Globus pallidus (tissue), 1 donor: ENCODE measurements around the gene WDR70.
"Not testable (repeated sequence)": the region's sequence is repeated elsewhere in the genome, so short reads cannot be mapped to it uniquely, and the experiment has no call there.

Experiments
- DNase-seq: peaks from one replicate; pipeline ENCODE4 v3.0.0-alpha.2; 2015; ENCODE audit warnings: low spot score

The WDR70 gene

DNA sequence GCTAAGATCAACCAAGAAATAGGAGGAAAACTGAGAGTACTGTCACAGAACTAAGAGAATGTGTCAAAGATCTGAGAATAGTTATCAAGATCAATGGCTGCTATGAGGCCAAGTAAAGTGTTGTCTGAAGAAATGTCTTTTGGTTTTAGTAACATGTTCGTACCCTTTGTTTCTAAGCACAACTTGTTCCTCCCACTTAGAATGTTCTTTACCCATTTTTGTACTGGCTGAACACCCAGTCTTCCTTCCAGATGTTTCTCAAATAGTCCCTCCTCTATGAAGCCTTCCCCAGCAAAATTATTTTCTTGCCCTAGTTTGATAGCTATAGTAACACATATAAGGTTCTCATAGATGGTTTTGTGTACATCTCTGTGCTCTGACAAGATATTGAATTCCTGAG, 191.5 kb downstream of the WDR70 start:
- no peak for DNase-seq

- DNase-seq: no peak
Measured at GRCh38 chr5:37571985-37572384, 192.9 kb downstream of the WDR70 start.

DNA sequence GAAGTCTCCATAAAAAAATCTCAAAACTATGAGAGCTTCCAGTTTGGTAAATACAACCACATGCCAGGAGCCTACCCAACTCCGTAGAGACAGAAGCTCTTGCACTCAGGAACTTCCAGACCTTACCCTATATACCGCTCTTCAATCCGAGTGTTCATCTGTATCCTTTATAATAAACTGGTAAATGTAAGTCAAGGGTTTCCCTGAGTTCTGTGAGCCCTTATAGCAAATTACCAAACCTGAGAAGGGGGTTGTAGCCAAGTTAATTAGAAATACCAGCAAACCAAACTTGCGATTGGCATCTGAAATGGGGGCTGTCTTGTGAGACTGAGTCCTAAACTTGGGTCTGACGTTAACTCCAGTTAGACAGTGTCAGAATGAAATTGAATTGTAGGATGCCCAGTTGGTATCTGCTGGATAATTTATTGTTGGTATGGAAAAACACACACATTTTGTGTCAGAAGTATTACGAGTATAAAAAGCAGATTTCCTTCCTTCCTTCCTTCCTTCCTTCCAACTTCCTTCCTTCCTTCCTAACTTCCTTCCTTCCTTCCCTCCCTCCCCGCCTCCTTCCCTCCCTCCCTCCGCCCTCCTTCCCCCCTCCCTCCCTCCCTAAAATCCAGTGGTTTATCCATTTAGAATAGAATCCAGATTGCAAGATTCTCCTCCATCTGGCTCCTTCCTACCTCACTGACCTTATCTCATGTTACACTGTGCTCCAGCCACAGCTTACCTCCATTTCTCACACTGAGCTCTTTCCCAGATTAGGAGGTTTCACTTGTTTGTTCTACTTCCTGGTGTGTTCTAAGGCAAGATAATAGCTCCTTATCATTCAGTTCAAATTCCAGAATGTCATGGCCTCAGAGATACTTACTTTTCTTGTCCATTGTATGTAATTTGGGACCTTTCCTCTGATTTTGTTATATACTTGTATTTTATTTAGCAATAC, 196.7 kb downstream of the WDR70 start:
- no peak for DNase-seq

DNA sequence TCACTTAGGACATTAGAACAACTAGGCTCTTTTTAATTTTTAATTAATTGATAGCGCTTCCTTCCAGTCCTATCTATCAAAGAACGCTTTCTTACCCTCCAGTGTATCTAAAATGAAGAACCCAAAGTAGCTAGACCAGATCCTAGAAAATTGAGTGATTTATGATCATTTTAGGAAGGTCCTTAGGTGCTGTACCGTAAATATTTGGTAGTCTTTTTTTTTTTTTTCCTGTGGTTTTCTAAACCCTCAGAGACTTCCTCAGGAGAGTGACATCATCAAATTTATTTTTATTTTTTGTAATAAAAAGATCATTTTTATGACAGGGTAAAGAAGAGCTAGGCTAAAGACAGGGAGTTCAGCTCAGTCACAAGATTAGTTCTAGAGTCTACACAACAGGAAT, 197.4 kb downstream of the WDR70 start:
- DNase-seq: no peak

DNA sequence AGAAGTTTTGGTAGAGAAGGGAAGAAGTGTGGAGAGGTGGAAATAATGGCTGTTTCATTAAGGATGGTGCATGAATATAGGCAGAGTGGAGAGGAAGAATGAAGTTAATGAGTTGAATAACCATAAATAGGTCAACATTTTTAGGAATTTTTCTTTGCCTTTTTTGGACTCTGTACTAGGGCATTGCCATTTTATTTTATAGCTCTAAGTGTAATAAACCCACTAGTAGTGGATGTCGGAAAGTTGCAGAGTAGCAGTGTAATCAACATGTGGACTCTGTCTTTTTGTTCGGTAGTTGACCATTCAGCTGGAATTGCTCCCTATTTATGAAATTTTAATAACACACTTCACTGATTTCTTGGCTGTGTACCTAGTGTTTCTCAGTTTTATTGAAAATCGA, 199.1 kb downstream of the WDR70 start:
- DNase-seq: no peak

DNA sequence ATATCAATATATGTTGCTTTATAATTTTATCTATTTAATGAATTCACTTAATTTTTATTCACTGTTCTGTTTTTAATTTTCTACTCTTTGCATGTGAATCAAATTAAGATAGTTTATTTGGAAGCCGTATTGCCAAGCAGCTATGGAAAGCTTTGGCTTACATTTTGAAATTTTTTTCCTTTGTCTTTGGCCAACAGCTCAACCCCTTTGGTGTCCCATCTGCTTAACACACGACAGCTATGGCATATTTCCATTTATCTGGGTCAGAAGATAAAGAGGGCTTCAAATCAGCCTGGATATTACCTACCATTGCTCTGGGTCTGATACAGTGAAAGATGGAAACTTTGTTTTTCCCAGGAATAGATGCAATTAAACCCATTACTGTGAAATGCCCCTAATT, 201.0 kb downstream of the WDR70 start:
- no peak for DNase-seq

- no peak for DNase-seq
Measured at GRCh38 chr5:37582202-37582601, 203.1 kb downstream of the WDR70 start.

- not testable (repeated sequence) for DNase-seq
Measured at GRCh38 chr5:37593292-37593691, 214.2 kb downstream of the WDR70 start.

DNA sequence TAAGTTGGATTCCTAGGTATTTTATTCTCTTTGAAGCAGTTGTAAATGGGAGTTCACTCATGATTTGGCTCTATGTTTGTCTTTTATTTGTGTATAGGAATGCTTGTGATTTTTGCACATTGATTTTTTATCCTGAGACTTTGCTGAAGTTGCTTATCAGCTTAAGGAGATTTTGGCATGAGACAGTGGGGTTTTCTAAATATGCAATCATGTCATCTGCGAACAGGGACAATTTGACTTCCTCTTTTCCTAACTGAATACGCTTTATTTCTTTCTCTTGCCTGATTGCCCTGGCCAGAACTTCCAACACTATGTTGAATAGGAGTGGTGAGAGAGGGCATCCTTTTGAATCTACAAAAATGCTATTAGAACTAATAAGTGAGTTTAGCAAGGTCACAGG, 215.7 kb downstream of the WDR70 start:
- not testable (repeated sequence) for DNase-seq

DNA sequence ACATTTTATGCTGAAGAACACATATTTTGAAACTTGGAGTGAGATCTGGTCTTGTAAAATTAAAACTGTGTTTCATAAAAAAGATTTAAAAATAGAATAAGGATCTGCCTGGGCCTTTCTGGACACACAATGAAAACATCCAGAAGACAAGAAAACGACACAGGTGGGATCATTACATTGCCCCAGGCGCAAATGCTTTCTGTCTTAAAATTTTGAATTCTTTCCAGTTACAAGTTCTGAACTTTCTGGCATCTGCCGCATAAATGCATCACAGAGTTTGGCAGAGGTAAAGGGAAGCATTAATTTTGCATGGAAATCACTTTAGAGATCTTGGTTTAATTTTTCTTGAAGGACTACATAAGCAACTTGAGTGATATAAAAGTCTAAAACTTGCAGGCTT, 219.6 kb downstream of the WDR70 start:
- DNase-seq: no peak

DNA sequence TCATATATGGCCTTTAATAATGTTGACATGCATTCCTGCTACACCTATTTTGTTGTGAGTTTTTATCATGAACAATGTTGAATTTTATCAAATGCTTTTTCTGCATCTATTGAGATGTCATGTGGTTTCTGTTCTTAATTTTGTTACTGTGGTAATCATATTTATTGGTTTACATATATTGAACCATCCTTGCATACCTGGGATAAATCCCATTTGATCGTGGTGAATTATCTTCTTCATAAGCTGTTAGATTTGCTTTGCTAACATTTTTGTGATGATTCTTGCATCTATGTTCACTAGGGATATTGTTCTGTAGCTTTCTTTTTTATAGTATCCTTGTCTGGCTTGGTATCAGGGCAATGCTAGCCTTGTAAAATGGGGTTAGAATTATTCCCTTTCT, 222.0 kb downstream of the WDR70 start:
- no peak for DNase-seq

DNA sequence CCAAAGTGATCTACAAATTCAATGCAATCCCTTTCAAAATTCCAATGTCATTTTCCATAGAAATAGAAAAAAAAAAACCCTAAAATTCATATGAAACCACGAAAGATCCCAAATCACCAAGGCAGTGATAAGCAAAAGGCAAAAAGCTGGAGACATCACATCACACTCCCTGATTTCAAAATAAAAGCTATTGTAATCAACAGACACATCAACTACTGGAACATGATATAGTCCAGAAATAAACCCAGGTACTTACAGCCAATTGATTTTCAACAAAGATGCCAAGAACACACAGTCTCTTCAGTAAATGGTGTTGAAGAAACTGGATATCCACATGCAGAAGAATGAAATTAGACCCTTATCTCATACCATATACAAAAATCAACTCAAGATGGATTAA, 224.0 kb downstream of the WDR70 start:
- DNase-seq: no peak

DNA sequence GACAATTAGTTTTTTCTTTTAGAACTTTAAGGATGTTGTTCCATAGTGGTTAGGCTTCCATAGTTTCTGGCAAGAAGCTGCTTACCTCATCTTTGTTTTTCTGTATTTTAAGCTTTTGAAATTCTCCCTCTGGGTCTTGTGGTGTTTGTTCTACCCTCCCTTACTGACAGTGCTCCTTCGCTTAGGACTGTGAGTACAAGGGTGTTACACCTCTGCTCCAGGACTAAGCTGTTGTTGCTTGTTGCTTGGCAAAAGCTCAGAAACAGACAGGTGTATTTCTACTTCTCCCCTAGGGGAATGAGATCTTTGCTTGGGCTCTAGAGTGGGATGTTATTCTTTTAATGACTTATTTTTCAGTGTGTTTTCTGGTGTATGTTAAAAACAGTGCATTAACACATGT, 225.2 kb downstream of the WDR70 start:
- no peak for DNase-seq

DNA sequence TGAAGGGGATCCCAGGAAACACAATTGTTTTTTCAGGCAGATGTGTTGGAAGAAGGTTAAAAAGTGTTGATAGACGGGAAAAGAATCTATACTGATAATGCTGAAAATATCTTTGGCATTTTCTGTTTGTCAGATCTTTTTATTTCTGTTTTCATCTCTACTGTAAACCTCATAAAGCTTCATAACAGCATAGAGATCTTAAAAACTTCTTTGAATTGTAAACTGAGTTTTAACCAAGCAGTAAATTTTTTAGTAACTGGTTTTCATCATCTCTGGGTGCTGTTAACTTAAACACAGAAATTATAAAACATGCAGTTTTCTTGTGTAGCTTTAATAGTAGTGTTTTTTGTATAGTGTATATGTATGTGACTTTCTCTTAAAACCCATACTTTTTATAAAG, 227.0 kb downstream of the WDR70 start:
- no peak for DNase-seq

GRCh38 chr5:37606632-37607248, 227.6 kb downstream of the WDR70 start:
- no peak for DNase-seq

- no peak for DNase-seq
Measured at GRCh38 chr5:37615184-37615583, 236.1 kb downstream of the WDR70 start.

DNA sequence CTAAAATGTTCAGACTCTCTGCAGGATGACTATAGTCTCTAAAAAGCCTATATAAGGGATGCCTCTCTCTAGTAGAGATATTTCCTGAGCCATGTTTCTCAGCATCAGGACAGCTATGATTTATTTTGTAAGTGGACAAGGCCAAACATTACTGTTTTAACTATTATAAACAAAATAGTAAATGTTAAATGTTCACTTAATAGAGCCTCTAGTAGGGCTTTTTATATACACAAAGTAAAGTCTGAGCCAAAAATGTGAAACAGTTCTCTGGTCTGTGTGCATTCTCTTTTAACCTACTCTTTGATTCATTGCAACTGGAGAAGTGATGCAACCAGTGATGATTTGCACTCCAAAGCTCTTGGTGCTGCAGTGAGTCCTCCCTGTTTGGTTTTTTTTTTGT, 240.2 kb downstream of the WDR70 start:
- no peak for DNase-seq

DNA sequence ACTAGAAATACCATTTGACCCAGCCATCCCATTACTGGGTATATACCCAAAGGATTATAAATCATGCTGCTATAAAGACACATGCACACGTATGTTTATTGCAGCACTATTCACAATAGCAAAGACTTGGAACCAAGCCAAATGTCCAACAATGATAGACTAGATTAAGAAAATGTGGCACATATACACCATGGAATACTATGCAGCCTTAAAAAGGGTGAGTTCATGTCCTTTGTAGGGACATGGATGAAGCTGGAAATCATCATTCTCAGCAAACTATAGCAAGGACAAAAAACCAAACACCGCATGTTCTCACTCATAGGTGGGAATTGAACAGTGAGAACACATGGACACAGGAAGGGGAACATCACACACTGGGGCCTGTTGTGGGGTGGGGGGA, 243.2 kb downstream of the WDR70 start:
- DNase-seq: not testable (repeated sequence)

- DNase-seq: no peak
Measured at GRCh38 chr5:37626266-37626665, 247.1 kb downstream of the WDR70 start.

DNA sequence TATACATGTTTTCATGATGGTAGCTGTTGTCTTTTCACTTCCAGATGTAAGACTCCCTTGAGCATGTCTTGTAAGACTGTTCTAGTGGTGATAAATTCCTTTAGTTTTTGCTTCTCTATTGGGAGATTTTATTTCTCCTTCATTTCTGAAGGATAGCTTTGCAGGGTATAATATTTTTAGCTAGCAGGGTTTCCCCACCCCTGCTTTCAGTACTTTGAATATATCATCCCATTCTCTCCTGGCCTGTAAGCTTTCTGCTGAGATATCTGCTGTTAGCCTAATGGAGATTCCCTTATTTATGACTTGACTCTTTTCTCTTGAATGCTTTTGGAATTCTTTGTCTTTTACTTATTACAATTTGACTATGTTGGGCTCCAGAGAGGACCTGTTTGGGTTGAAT, 249.8 kb downstream of the WDR70 start:
- DNase-seq: no peak

DNA sequence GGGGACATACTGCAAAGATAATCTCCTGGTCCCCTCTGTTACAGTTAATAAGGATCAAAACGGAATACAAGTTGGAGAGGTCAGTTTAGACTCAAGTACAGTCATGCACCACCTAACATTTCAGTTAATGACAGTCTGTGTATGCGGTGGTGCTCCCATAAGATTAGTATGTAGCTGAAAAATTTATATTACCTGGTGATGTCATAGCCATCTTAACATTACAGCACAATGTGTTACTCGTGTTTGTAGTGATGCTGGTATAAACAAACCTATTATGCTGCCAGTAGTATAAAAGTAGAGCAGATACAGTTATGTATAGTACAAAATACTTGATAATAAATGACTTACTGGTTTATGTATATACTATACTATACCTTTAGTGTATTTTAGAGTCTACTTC, 252.8 kb downstream of the WDR70 start:
- no peak for DNase-seq

DNA sequence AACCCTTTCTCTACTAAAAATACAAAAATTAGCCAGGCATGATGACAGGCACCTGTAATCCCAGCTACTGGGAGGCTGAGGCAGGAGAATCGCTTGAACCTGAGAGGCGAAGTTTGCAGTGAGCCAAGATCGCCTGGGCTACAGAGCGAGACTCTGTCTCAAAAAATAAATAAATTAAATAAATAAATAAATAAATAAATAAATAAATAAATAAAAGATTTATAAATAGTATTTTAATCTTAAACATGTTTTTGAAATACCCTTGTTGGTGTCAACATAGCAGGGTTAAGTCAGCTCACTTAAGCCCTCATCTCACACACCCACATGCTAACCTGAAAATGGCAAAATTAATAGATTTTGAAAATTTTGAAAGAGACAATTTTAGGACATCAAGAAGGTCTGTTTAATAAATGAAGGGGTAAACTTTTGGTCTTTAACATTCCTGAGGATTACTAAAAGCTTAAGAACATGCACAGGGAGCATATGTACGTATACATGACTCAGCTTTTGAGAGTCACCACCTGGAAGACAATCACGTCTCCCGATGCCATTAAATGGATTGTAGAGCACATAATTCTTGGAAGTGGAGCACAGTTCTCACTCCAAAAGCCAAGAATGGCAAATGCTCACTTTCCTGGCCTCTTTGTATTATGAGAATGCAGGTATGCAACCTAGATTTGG, 258.2 kb downstream of the WDR70 start:
- no peak for DNase-seq

DNA sequence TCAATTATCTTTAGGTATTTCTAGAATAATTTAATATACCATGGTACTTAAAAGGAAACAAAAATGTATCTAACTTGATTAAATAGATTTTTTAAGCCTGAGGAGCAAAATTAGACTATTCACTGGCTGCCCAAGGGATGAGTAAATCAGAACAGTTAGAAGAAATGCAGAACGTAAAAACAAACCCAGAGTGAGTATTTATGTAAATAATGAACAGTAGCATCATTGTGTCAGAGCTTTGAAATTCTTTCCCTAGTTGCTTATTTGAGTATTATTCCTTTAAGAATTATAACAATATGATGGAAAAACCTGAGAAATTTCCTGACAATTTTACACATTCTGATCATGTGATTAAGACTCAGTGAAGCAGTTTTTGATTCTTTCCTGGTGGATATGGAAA, 259.8 kb downstream of the WDR70 start:
- no peak for DNase-seq
